HepG2 (cell line): ENCODE data around the gene DENND11. TPM values are rescaled to one million over a fixed set of nuclear protein-coding genes. Genes with fewer than 3 reads are reported as not detected.

ENCODE experiments used
- ASH2L ChIP-seq: fragments of 300-600, 200-600 bp; sonication (generic); IDR thresholded peaks from 2 replicates; pipeline ENCODE4 v1.7.0; 2017; ENCODE audit warnings: low read depth, mild to moderate bottlenecking, moderate library complexity, mixed read lengths, low read length; ENCODE audit not compliant: insufficient read length
- ATF7 ChIP-seq, 2 experiments: fragments of 450-650 bp in 1 of 2; sonication (generic) in 1 of 2; formaldehyde crosslinking in 1 of 2; IDR thresholded peaks; 2 replicates each; pipeline versions ENCODE4 v1.4.0 to v1.6.1; 2016 to 2020; ENCODE audit warnings: antibody characterized with exemption in 1 of 2, mild to moderate bottlenecking in 1 of 2, missing genetic modification reagents in 1 of 2
- ATF7-NPFF ChIP-seq: sonication (generic); formaldehyde crosslinking; IDR thresholded peaks from 2 replicates; pipeline ENCODE4 v1.8.1; 2023; ENCODE audit warnings: mild to moderate bottlenecking, low read depth, missing genetic modification reagents, moderate library complexity
- BCL6 ChIP-seq: IDR thresholded peaks from 2 replicates; pipeline ENCODE4 v1.6.1; 2016; ENCODE audit warnings: missing genetic modification reagents, missing compliant biosample characterization
- FOXJ3 ChIP-seq: sonication (generic); formaldehyde crosslinking; IDR thresholded peaks from 2 replicates; pipeline ENCODE4 v1.4.0; 2020; ENCODE audit warnings: missing genetic modification reagents, mild to moderate bottlenecking, borderline replicate concordance
- FOXK2 ChIP-seq: fragments of 450-650 bp; IDR thresholded peaks from 2 replicates; pipeline ENCODE4 v1.6.1; 2016
- JARID2 ChIP-seq: sonication (generic); formaldehyde crosslinking; IDR thresholded peaks from 2 replicates; pipeline ENCODE4 v1.8.1; 2023; ENCODE audit warnings: missing genetic modification reagents, inconsistent platforms; ENCODE audit not compliant: insufficient replicate concordance
- MXI1 ChIP-seq: IDR thresholded peaks from 3 replicates; pipeline ENCODE4 v1.6.1; 2012; ENCODE audit warnings: low read depth, low read length, inconsistent platforms, borderline replicate concordance
- SIN3A ChIP-seq: IDR thresholded peaks from 2 replicates; pipeline ENCODE4 v1.6.1; 2011; ENCODE audit warnings: low read depth, mild to moderate bottlenecking, control low read depth, low read length, borderline replicate concordance
- TAF15 ChIP-seq: fragments of 200-400 bp; formaldehyde crosslinking; IDR thresholded peaks from one replicate; pipeline ENCODE4 v1.6.1; 2018; ENCODE audit warnings: mild to moderate bottlenecking, low read depth, low read length; ENCODE audit not compliant: poor library complexity, severe bottlenecking
- XRCC5 ChIP-seq: fragments of 200-400 bp; formaldehyde crosslinking; optimal IDR thresholded peaks from 2 replicates; pipeline ENCODE3; 2017; ENCODE audit warnings: mild to moderate bottlenecking, low read length
- ZEB1 ChIP-seq: IDR thresholded peaks from 2 replicates; pipeline ENCODE4 v1.6.1; 2012; ENCODE audit warnings: mild to moderate bottlenecking, low read depth, inconsistent platforms; ENCODE audit not compliant: insufficient replicate concordance
- ZNF101 ChIP-seq: sonication (generic); formaldehyde crosslinking; IDR thresholded peaks from 2 replicates; pipeline ENCODE4 v1.4.0; 2020; ENCODE audit warnings: mild to moderate bottlenecking, low read depth, missing genetic modification reagents, borderline replicate concordance
- ZNF124 ChIP-seq: sonication (generic); formaldehyde crosslinking; IDR thresholded peaks from 2 replicates; pipeline ENCODE4 v1.4.0; 2020; ENCODE audit warnings: missing genetic modification reagents
- ZNF24 ChIP-seq: fragments of 450-650 bp; IDR thresholded peaks from 2 replicates; pipeline ENCODE4 v1.6.1; 2017; ENCODE audit warnings: antibody characterized with exemption, mild to moderate bottlenecking
- ZNF430 ChIP-seq: sonication (generic); formaldehyde crosslinking; IDR thresholded peaks from 2 replicates; pipeline ENCODE4 v1.9.0; 2021; ENCODE audit warnings: mild to moderate bottlenecking, missing genetic modification reagents
- ZNF546 ChIP-seq: sonication (generic); formaldehyde crosslinking; conservative IDR thresholded peaks from 2 replicates; pipeline ENCODE4 v1.8.1; 2023; ENCODE audit warnings: mild to moderate bottlenecking, missing genetic modification reagents
- ZNF563 ChIP-seq: sonication (generic); formaldehyde crosslinking; IDR thresholded peaks from 2 replicates; pipeline ENCODE4 v1.8.0; 2022; ENCODE audit warnings: mild to moderate bottlenecking, moderate library complexity, missing genetic modification reagents
- ZNF652 ChIP-seq: IDR thresholded peaks from 2 replicates; pipeline ENCODE4 v1.6.1; 2016; ENCODE audit warnings: low read depth, borderline replicate concordance
- polyA plus RNA-seq, 8 experiments: library from polyadenylated mRNA; depleted of rRNA in 3 of 8; stranded (reverse) in 7 of 8; unstranded in 1 of 8; fragments of >200 nt; fragmentation: Illumina TruSeq in 4 of 8; extraction: Trizol in 4 of 8; gene quantifications; 2 replicates each; pipeline versions ENCODE4 v1.2.1 to v1.2.3, GENCODE V29; 2011 to 2016; ENCODE audit warnings: low read depth in 4 of 8, missing spikeins in 1 of 8, mixed read lengths in 1 of 8; ENCODE audit not compliant: insufficient read depth in 1 of 8
- total RNA-seq, 5 experiments: library from RNA; depleted of rRNA; stranded (reverse); fragments of >200 nt; fragmentation: Illumina TruSeq; extraction: Trizol; gene quantifications; 2 replicates each; pipeline ENCODE4 v1.2.3, GENCODE V29; 2016; ENCODE audit warnings: low read depth in 1 of 5
- TF ChIP-seq, protein P1 (sequence below): IDR thresholded peaks from 2 replicates; pipeline ENCODE4 v1.6.1; 2016; ENCODE audit warnings: mild to moderate bottlenecking
- TF ChIP-seq, protein P2 (sequence below): sonication (generic); formaldehyde crosslinking; IDR thresholded peaks from 2 replicates; pipeline ENCODE4 v1.4.0; 2020; ENCODE audit warnings: missing genetic modification reagents
- TF ChIP-seq, protein P3 (sequence below): sonication (generic); formaldehyde crosslinking; IDR thresholded peaks from 2 replicates; pipeline ENCODE4 v1.4.0; 2020; ENCODE audit warnings: mild to moderate bottlenecking, missing genetic modification reagents
- TF ChIP-seq, protein P4 (sequence below): IDR thresholded peaks from 2 replicates; pipeline ENCODE4 v1.6.1; 2012; ENCODE audit warnings: low read depth, low read length, improper control_type of control experiment

Gene DENND11
- total and polyA plus RNA-seq, 2 of the 13 experiments (the other 11 are each of a cell fraction or from before 2014, with no cell fraction given) = 7.1 to 10.5 TPM

DNA sequence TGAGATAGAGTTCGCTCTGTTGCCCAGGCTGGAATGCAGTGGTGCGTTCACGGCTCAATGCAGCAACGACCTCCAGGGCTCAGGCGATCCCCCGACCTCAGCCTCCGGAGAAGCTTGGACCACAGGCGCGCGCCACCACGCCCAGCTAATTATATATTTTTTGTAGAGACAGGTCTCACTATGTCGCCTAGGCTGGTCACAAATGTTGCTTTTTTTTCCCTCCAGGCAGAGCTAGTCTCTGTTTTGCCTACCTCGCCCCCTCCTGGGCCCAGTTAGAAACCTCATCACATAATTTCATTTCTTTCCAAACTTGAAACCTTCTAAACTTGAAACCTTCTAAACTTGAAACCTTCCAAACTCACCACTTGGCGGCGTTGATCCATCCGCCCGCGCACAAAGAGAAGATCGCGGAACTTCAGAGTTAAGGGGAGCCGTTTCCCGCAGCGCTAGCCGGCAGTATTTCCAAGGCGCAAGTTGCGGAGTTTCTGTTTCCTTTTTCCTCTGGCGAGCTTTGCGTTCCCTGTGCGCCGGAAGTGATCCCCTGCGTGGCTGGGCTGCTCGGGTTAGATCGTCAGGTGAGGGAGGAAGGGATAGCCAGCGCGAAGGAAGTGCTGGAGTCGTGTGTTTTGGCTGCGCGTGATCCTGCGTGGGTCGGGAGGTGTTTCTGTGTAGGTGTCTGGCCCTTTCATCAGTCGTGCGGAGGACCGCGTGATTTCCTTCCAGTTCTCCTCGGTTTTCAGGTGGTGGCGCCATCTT is 36.0 kb upstream of the DENND11 start, which contains the start of gene SSBP1 (continued):
- TF ChIP-seq, protein P1, sequence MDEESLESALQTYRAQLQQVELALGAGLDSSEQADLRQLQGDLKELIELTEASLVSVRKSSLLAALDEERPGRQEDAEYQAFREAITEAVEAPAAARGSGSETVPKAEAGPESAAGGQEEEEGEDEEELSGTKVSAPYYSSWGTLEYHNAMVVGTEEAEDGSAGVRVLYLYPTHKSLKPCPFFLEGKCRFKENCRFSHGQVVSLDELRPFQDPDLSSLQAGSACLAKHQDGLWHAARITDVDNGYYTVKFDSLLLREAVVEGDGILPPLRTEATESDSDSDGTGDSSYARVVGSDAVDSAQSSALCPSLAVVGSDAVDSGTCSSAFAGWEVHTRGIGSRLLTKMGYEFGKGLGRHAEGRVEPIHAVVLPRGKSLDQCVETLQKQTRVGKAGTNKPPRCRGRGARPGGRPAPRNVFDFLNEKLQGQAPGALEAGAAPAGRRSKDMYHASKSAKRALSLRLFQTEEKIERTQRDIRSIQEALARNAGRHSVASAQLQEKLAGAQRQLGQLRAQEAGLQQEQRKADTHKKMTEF = peak; percentile 98
- TF ChIP-seq FOXK2 = peak; percentile 88
- peak; percentile 78 for TF ChIP-seq ZNF124 (CRISPR knock-in tag)
- no peak for TF ChIP-seq ZNF546
- no peak; the same call in 1 of the 2 replicates for TF ChIP-seq ZNF563 (CRISPR knock-in tag)
- no peak for TF ChIP-seq TAF15
- TF ChIP-seq, protein P2, sequence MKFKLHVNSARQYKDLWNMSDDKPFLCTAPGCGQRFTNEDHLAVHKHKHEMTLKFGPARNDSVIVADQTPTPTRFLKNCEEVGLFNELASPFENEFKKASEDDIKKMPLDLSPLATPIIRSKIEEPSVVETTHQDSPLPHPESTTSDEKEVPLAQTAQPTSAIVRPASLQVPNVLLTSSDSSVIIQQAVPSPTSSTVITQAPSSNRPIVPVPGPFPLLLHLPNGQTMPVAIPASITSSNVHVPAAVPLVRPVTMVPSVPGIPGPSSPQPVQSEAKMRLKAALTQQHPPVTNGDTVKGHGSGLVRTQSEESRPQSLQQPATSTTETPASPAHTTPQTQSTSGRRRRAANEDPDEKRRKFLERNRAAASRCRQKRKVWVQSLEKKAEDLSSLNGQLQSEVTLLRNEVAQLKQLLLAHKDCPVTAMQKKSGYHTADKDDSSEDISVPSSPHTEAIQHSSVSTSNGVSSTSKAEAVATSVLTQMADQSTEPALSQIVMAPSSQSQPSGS (CRISPR knock-in tag) = peak; percentile 96
- TF ChIP-seq JARID2 (CRISPR knock-in tag) = peak; percentile 64
- TF ChIP-seq ZNF24 = peak; percentile 68; the same call in 1 of the 2 replicates
- peak; percentile 100 for TF ChIP-seq XRCC5
- peak; percentile 94 for TF ChIP-seq ZEB1
- peak; percentile 99 for TF ChIP-seq ASH2L
- TF ChIP-seq, protein P3, sequence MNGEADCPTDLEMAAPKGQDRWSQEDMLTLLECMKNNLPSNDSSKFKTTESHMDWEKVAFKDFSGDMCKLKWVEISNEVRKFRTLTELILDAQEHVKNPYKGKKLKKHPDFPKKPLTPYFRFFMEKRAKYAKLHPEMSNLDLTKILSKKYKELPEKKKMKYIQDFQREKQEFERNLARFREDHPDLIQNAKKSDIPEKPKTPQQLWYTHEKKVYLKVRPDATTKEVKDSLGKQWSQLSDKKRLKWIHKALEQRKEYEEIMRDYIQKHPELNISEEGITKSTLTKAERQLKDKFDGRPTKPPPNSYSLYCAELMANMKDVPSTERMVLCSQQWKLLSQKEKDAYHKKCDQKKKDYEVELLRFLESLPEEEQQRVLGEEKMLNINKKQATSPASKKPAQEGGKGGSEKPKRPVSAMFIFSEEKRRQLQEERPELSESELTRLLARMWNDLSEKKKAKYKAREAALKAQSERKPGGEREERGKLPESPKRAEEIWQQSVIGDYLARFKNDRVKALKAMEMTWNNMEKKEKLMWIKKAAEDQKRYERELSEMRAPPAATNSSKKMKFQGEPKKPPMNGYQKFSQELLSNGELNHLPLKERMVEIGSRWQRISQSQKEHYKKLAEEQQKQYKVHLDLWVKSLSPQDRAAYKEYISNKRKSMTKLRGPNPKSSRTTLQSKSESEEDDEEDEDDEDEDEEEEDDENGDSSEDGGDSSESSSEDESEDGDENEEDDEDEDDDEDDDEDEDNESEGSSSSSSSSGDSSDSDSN (CRISPR knock-in tag) = peak; percentile 84
- TF ChIP-seq SIN3A = peak; percentile 87; the same call in 1 of the 2 replicates
- peak; percentile 91 for TF ChIP-seq FOXJ3 (CRISPR knock-in tag)
- TF ChIP-seq ZNF101 (CRISPR knock-in tag) = 0 out of 2 replicates have a peak, but pooled peaks have one; percentile 31
- peak; percentile 66 for TF ChIP-seq BCL6
- TF ChIP-seq, protein P4, sequence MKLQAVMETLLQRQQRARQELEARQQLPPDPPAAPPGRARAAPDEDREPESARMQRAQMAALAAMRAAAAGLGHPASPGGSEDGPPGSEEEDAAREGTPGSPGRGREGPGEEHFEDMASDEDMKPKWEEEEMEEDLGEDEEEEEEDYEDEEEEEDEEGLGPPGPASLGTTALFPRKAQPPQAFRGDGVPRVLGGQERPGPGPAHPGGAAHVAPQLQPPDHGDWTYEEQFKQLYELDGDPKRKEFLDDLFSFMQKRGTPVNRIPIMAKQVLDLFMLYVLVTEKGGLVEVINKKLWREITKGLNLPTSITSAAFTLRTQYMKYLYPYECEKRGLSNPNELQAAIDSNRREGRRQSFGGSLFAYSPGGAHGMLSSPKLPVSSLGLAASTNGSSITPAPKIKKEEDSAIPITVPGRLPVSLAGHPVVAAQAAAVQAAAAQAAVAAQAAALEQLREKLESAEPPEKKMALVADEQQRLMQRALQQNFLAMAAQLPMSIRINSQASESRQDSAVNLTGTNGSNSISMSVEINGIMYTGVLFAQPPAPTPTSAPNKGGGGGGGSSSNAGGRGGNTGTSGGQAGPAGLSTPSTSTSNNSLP = peak; percentile 62
- peak; percentile 84; the same call in 2 of the 3 replicates for TF ChIP-seq MXI1
- peak; percentile 80; the same call in 1 of the 2 replicates for TF ChIP-seq ZNF430 (CRISPR knock-in tag)
- TF ChIP-seq ZNF652 (CRISPR knock-in tag) = no peak
- TF ChIP-seq ATF7-NPFF (CRISPR knock-in tag) = peak; percentile 77
- TF ChIP-seq ATF7 (IDR thresholded peaks at IDR 0.05) = no peak
- TF ChIP-seq ATF7 (CRISPR knock-in tag; IDR thresholded peaks at IDR 0.05) = peak; percentile 87
